HG02763 (cell line): ENCODE data around the gene MCAT.
A peak's percentile ranks its signal among the peaks of the same experiment; 100 is the strongest.

Source experiments
- ATAC-seq: cut with Tn5 transposase; IDR thresholded peaks from one replicate; pipeline ENCODE4 v1.9.1; 2021; ENCODE audit warnings: mild to moderate bottlenecking, moderate library complexity; ENCODE audit not compliant: unreplicated experiment

Gene MCAT

GRCh38 chr22:43098356-43098755 is 44.8 kb downstream of the MCAT start:
- ATAC-seq, result no peak

GRCh38 chr22:43096420-43096819 is 46.8 kb downstream of the MCAT start:
- no peak for ATAC-seq

GRCh38 chr22:43094551-43094950 is 48.6 kb downstream of the MCAT start:
- ATAC-seq, result no peak

DNA sequence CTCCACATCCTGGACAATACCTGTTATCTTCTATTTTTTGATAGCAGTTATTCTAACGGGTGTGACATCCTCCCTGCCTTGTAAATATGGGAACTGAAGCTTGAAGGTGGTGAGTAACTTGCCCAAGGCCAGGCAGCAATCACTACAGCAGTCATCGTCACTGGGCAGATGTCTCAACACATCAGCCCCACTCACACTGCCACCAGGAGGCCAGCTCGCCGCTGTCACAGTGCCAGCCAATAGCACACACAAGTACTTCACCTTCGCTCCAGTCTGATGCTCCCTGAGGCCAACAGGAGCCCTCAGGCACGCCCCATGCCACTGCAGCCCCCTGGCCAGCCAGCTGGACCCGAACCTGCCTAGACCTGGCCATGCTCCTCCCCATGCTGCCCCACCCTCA is 49.1 kb downstream of the MCAT start:
- ATAC-seq, result no peak

DNA sequence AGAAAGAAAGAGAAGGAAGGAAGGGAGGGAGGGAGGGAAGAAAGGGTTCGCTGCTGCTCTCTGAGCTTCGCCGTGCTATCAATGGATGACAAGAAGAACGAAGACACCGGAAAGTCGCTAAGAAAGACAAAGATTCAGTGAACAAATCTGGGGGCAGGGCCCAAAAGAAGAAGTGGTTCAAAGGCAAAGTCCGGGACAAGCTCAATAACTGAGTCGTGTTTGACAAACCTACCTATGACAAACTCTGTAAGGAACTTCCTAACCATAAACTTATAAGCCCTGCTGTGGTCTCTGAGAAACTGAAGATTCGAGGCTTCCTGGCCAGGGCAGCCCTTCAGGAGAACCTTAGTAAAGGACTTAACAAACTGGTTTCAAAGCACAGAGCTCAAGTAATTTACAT is 51.1 kb downstream of the MCAT start:
- ATAC-seq, result no peak

GRCh38 chr22:43090130-43090789 is 52.9 kb downstream of the MCAT start:
- no peak for ATAC-seq

DNA sequence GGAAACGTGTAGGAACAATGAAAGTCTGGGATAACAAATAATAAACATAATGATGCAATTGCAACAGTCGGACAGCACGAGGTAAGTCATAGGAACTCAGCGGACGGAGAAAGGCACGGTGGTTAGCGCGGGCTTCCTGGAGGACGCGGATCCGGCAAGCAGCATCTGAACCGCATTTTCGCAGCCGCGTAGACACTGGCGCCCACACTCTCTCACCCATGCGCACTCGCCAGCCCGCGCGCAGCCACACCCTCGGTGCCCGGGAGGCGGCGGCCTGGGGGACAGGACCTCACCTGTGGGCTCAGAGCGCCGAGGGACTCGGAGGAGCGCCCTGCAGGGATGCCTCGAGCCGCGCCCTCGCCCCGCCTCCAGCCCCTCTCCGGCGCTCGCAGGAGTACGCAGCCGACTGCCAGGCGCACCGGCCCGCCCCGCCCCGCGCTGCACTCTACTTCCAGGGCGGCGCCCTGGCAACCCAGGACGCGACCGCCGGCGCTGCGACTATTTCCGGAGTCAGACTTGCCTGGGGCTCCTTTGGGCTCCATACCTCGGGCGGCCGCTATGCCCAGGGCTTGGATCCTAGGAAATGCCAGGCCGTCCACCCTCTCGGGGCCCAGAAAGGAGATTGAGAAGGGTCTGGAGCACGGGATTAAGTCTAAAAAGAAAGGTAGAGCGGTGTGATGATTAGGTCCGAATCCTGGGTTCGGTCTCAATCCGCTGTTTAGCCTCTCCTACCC is 54.0 kb downstream of the MCAT start, which contains the start of gene TTLL1:
TSS of gene TTLL1 (minus strand) at position 408 of the 734 bp plus-strand sequence. CDS start 13,805 bp downstream, outside the sequence.
- ATAC-seq, result peak; percentile 80

DNA sequence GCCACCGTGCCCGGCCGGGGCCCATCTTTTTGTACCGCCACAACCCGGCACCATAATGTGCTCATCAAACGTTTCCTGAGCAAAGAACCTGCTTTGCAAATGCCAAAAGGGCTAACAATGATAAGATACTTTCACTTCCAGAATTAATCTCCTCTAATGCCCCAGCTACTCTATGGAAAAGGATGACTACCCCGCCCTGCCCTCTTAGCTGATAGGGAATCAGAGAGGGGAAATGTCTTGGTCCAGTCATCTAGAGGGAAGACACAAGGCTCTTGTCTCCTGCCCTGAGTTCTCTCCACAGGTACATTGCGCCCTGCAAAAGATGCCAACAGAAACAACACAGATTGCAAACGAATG is 54.6 kb downstream of the MCAT start:
- ATAC-seq, result no peak

DNA sequence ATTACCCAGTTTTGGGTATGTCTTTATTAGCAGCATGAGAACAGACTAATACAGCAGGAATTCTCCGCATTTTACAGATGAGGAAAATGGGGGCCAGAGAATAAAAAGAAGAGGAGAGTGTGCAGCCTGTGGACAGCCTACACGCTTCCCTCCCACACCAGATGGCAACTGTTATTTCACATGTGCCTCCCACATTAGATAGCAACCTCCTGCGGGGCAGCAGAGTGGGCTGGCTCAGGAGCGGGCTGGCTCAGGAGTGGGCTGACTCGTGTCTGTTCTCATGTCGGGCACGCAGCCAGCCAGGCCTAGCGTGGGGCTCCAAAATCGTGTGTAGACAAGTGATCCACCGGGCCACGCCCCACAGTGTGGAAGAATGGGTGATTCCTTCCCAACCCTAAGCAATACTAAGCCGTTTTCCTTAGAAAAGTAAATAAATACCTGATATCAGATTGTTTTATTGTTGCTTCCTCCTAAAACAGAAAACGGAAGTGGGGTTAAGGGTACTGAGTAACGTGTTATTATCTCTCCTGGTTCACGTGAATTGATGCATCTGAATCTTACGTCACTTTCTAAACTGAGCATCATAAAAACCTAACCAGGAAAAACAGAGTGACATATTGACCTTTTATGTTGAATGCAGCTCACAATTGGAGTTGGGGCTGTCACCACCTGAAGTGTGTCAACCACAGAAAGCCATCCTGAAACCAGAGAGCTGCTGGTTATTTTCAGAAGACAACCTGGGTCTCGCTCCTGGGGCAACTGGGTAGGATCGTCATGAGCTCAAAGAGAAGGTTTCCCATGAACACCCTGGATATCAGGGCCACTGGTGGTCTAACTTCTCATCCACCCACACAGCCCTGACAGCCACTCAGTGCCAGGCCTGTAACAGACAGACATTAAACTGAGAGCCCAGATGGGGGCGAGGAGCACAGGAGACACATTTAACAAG is 57.3 kb downstream of the MCAT start:
- ATAC-seq, result no peak
